Esophagus squamous epithelium (tissue), 4 donors: Measurements from ENCODE around the gene EIF5A.

ENCODE experiments used
- CTCF ChIP-seq, 6 experiments: fragments of 450-650 bp in 4 of 6; fragments of 200-600 bp in 2 of 6; sonication (generic) in 2 of 6; IDR thresholded peaks; one replicate each; pipeline ENCODE4 v1.5.1; 2016 to 2019; ENCODE audit warnings: antibody characterized with exemption in 6 of 6, mild to moderate bottlenecking in 4 of 6, moderate library complexity in 4 of 6
- POLR2A ChIP-seq, 4 donors: fragments of 450-650 bp; IDR thresholded peaks; one replicate each; pipeline ENCODE4 v1.6.1; 2017; ENCODE audit warnings: antibody characterized with exemption in 4 of 4, mild to moderate bottlenecking in 4 of 4, moderate library complexity in 3 of 4

GRCh38 chr17:7324438-7324779 lies 17.0 kb downstream of the EIF5A start:
- TF ChIP-seq CTCF (IDR thresholded peaks at IDR 0.05) (no peak), POLR2A (IDR thresholded peaks at IDR 0.05) (no peak)
